Endothelial cell of umbilical vein (primary cell): ENCODE measurements around the gene GATA3. TPM values are rescaled to one million over a fixed set of nuclear protein-coding genes. Genes with fewer than 3 reads are reported as not detected.

ENCODE experiments used
- BruUV-seq: library from RNA; stranded (reverse); fragments of 400-500 nt; replicated peaks from 2 replicates; lab custom pipeline; 2021; lab: Mats Ljungman, UMichigan
- CTCF ChIA-PET: fragments of 300-600, 350-600 bp; sonication (Branson Sonifier 250); formaldehyde crosslinking; loops from one replicate; lab custom pipeline; 2021; ENCODE audit warnings: antibody characterized with exemption, inconsistent platforms; lab: Charles Lee
- POLR2A ChIA-PET: fragments of 300-600, 350-600 bp; sonication (Branson Sonifier 250); formaldehyde crosslinking; loops from one replicate; lab custom pipeline; 2021; ENCODE audit warnings: antibody characterized with exemption, inconsistent platforms; lab: Charles Lee
- DNase-seq: peaks from one replicate; pipeline ENCODE4 v3.0.0-alpha.2; 2011; ENCODE audit warnings: low read depth, low spot score
- FAIRE-seq: peaks from 2 replicates; lab custom pipeline; 2011; peaks lifted over from hg19 to GRCh38; lab: Jason Lieb, UNC
- H2AFZ ChIP-seq: 2 replicates; pipeline ENCODE4 v1.6.0; 2012; ENCODE audit warnings: low read depth, low read length, control low read depth, inconsistent platforms
- H3K27ac ChIP-seq: 2 replicates; pipeline ENCODE4 v1.5.1; 2011; ENCODE audit warnings: low read depth, mild to moderate bottlenecking, control low read depth, low read length, moderate library complexity; ENCODE audit not compliant: insufficient read depth
- H3K27me3 ChIP-seq, 2 experiments: 2 replicates each; pipeline versions ENCODE4 v1.6.0 to v1.6.1; 2011; ENCODE audit warnings: low read length in 2 of 2, mixed read lengths in 1 of 2; ENCODE audit not compliant: control insufficient read depth in 2 of 2, insufficient read depth in 2 of 2
- H3K36me3 ChIP-seq, 2 experiments: 2 replicates in 1 of 2; 3 replicates in 1 of 2; pipeline ENCODE4 v1.5.1; 2011; ENCODE audit warnings: low read length in 2 of 2, mild to moderate bottlenecking in 1 of 2, moderate library complexity in 1 of 2; ENCODE audit not compliant: control insufficient read depth in 2 of 2, insufficient read depth in 2 of 2; ENCODE audit errors: extremely low read depth in 1 of 2
- H3K4me1 ChIP-seq: 3 replicates; pipeline ENCODE4 v1.5.1; 2011; ENCODE audit warnings: mild to moderate bottlenecking, low read length; ENCODE audit not compliant: control insufficient read depth, insufficient read depth; ENCODE audit errors: extremely low read depth
- H3K4me2 ChIP-seq: 2 replicates; pipeline ENCODE4 v1.6.1; 2011; ENCODE audit warnings: low read length, control low read depth, mixed read lengths; ENCODE audit not compliant: insufficient read depth
- H3K4me3 ChIP-seq, 3 experiments: fragments of 200-600 bp in 1 of 3; sonication (generic), shearing (Covaris generic) in 1 of 3; replicated peaks in 1 of 3; 2 replicates each; pipeline ENCODE4 v1.5.1; 2011 to 2016; ENCODE audit warnings: control low read depth in 3 of 3, low read length in 3 of 3, mild to moderate bottlenecking in 2 of 3, inconsistent platforms in 1 of 3, low read depth in 1 of 3, moderate library complexity in 1 of 3; ENCODE audit not compliant: insufficient read depth in 1 of 3
- H3K79me2 ChIP-seq: 2 replicates; pipeline ENCODE4 v1.6.0; 2012; ENCODE audit warnings: low read length, inconsistent platforms; ENCODE audit not compliant: control insufficient read depth, insufficient read depth
- H3K9ac ChIP-seq: replicated peaks from 2 replicates; pipeline ENCODE3; 2011; ENCODE audit warnings: low read length, control low read depth; ENCODE audit not compliant: insufficient read depth; ENCODE audit errors: extremely low read depth
- H3K9me1 ChIP-seq: replicated peaks from 3 replicates; pipeline ENCODE4 v1.6.0; 2011; ENCODE audit warnings: mild to moderate bottlenecking, low read length; ENCODE audit not compliant: control insufficient read depth, insufficient read depth; ENCODE audit errors: extremely low read depth
- H3K9me3 ChIP-seq: replicated peaks from 2 replicates; pipeline ENCODE4 v1.5.1; 2012; ENCODE audit warnings: low read length, inconsistent platforms; ENCODE audit not compliant: control insufficient read depth, insufficient read depth
- H4K20me1 ChIP-seq: replicated peaks from 2 replicates; pipeline ENCODE3; 2011; ENCODE audit warnings: mild to moderate bottlenecking, low read length; ENCODE audit not compliant: control insufficient read depth, insufficient read depth; ENCODE audit errors: extremely low read depth
- CTCF ChIP-seq, 2 donors: IDR thresholded peaks; 1 replicate in 1 of 2; 2 replicates in 1 of 2; pipeline ENCODE4 v1.5.1; 2011; ENCODE audit warnings: low read length in 2 of 2, mild to moderate bottlenecking in 2 of 2, moderate library complexity in 2 of 2, control low read depth in 1 of 2, inconsistent platforms in 1 of 2, low read depth in 1 of 2; ENCODE audit not compliant: insufficient read depth in 1 of 2; ENCODE audit errors: extremely low read depth in 1 of 2
- EZH2 ChIP-seq: IDR thresholded peaks from 2 replicates; pipeline ENCODE4 v1.6.1; 2012; ENCODE audit warnings: borderline replicate concordance, low read depth, mild to moderate bottlenecking, moderate library complexity, low read length, inconsistent platforms; ENCODE audit not compliant: severe bottlenecking
- FOS ChIP-seq: IDR thresholded peaks from 2 replicates; pipeline ENCODE4 v1.6.1; 2011; ENCODE audit warnings: mild to moderate bottlenecking, low read length, moderate library complexity, borderline replicate concordance; ENCODE audit not compliant: insufficient read depth
- GATA2 ChIP-seq: IDR thresholded peaks from 2 replicates; pipeline ENCODE4 v1.7.0; 2011; ENCODE audit warnings: low read depth, mild to moderate bottlenecking, moderate library complexity, mixed read lengths, low read length; ENCODE audit not compliant: insufficient read length, insufficient read depth
- JUN ChIP-seq: IDR thresholded peaks from 2 replicates; pipeline ENCODE4 v1.6.1; 2011; ENCODE audit warnings: borderline replicate concordance, low read depth; ENCODE audit not compliant: insufficient read length, insufficient read depth
- MYC ChIP-seq: IDR thresholded peaks from one replicate; pipeline ENCODE4 v1.6.1; 2011; ENCODE audit warnings: mild to moderate bottlenecking, low read depth, low read length
- POLR2A ChIP-seq: IDR thresholded peaks from 2 replicates; pipeline ENCODE4 v1.6.1; 2012; ENCODE audit warnings: low read depth, mild to moderate bottlenecking, control low read depth, low read length
- POLR2AphosphoS5 ChIP-seq: IDR thresholded peaks from 2 replicates; pipeline ENCODE4 v1.6.1; 2012; ENCODE audit warnings: low read depth, mild to moderate bottlenecking, control low read depth, low read length, moderate library complexity; ENCODE audit not compliant: insufficient read depth
- dilution Hi-C: fragments of 300-500 bp; cut with MboI; formaldehyde crosslinking; loops from one replicate; pipeline ENCODE4 v1.15.0; 2019; ENCODE audit warnings: low sequenced_read_pairs; ENCODE audit not compliant: extremely low pct_ligation_motif_present
- intact Hi-C: fragments of 100-400 bp; cut with micrococcal nuclease; formaldehyde crosslinking; loops from one replicate; pipeline ENCODE4 v1.10.0; 2022
- polyA plus RNA-seq, 4 experiments: library from polyadenylated mRNA; depleted of rRNA in 3 of 4; stranded (reverse) in 3 of 4; unstranded in 1 of 4; fragments of >200 nt; gene quantifications; 2 replicates each; pipeline versions ENCODE4 v1.2.1 to v1.2.3, GENCODE V29; 2011 to 2012; ENCODE audit warnings: missing spikeins in 1 of 4
- total RNA-seq: library from RNA; stranded (reverse); gene quantifications from 2 replicates; pipeline ENCODE4 v1.2.3, GENCODE V29; 2021
- TF ChIP-seq, protein P1 (sequence below): IDR thresholded peaks from 2 replicates; pipeline ENCODE4 v1.6.1; 2011; ENCODE audit not compliant: insufficient read depth, insufficient read length

GATA3 gene
- total and polyA plus RNA-seq, 2 donors (not counting 3 experiments of a cell fraction or from before 2014, with no cell fraction given), result 9.3 to 33.0 TPM

GRCh38 chr10:8103543-8103942 is 49.1 kb downstream of the GATA3 start:
- H3K79me2 ChIP-seq, result no peaks in the 10 kb centered on the region
- no peak overlapping the region for H2AFZ ChIP-seq
- no peaks in the 10 kb centered on the region for H3K9me3 ChIP-seq
- H3K36me3 ChIP-seq, result no peaks in the 10 kb centered on the region
- BruUV-seq, result no TSS peak
- H3K27me3 ChIP-seq, result peaks cover 2% of the 10 kb centered on the region in 2 experiments
- POLR2A ChIA-PET, result interaction anchor here (0.7 kb wide), 1 partner anchor 1242 kb away, joined by 4 read pairs; no protein-coding TSS in a partner anchor
- H3K9me1 ChIP-seq, result no peaks in the 10 kb centered on the region
- CTCF ChIA-PET, result interaction anchor here (0.7 kb wide), 1 partner anchor 81 kb away, joined by 3 read pairs; no protein-coding TSS in a partner anchor
- H3K4me3 ChIP-seq, result no peak overlapping the region
- no peak overlapping the region for H3K4me2 ChIP-seq
- H3K9ac ChIP-seq, result no peak overlapping the region
- dilution Hi-C loops (no loop called here), intact Hi-C loops (no loop called here)
- TF ChIP-seq GATA2 (no peak), CTCF (IDR thresholded peaks at IDR 0.05; ENCODE audit: extremely low read depth in 1 of 2, insufficient read depth in 1 of 2, low read depth in 1 of 2, low read length in 2 of 2) (no peak), MYC (no peak), POLR2A (no peak), POLR2AphosphoS5 (no peak), JUN (no peak), FOS (no peak), EZH2 (no peak)
- TF ChIP-seq, protein P1, sequence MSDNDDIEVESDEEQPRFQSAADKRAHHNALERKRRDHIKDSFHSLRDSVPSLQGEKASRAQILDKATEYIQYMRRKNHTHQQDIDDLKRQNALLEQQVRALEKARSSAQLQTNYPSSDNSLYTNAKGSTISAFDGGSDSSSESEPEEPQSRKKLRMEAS, result no peak
- FAIRE-seq, result no peak
- DNase-seq, result no peak
- H3K27ac ChIP-seq, result no peak overlapping the region
- no peaks in the 10 kb centered on the region for H3K4me1 ChIP-seq
- H4K20me1 ChIP-seq, result no peaks in the 10 kb centered on the region
